ENCODE data around the gene SH3BP2.
"Not testable (repeated sequence)": the region's sequence is repeated elsewhere in the genome, so short reads cannot be mapped to it uniquely, and the experiment has no call there.

SH3BP2 gene

GRCh38 chr4:2762486-2763370, 30.2 kb upstream of the SH3BP2 start:
- not testable (repeated sequence) for DNase-seq (ENCODE audit: low read depth)

GRCh38 chr4:2763511-2763967, 29.3 kb upstream of the SH3BP2 start:
- DNase-seq (ENCODE audit: low read depth), result no peak

- no peak for DNase-seq (ENCODE audit: low read depth)
Observed at GRCh38 chr4:2765832-2766526, 26.9 kb upstream of the SH3BP2 start.

DNA sequence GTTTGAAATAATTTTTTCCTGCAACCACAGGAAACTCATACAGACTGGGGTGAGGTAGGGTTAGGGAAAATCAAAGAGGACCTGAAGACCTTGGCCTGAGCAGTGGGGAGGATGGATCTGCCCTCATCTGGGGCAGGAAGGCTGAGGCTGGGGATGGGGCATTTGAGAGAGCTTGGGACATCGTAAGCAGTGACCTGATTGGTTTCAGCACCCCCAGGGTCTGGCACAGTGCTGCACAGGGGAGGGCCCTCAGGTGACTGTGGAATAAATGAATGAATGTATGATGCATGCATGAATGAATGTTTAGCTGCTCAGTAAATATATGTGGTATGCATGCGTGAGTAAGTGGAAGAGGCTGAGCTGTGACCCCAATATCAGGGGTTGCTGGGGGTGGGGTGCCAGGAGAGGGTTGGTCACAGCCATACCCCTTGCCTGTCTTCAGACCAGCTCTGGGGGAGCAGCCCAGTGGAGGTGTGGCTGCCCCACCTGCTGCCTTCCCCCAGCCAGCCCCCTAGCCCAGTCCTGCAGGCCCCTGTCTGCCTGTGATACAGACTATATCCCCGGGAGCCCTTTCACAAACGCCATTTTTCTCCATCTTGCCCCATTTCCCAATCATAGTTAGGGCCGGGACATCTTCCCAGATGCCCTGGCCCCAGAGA, 25.7 kb upstream of the SH3BP2 start:
- DNase-seq (ENCODE audit: low read depth), result no peak

- DNase-seq (ENCODE audit: low read depth), result no peak
Observed at GRCh38 chr4:2767705-2768074, 25.2 kb upstream of the SH3BP2 start.

GRCh38 chr4:2768124-2768523, 24.8 kb upstream of the SH3BP2 start:
- no peak for DNase-seq (ENCODE audit: low read depth)

GRCh38 chr4:2768921-2769336, 24.0 kb upstream of the SH3BP2 start:
- no peak for DNase-seq (ENCODE audit: low read depth)

DNA sequence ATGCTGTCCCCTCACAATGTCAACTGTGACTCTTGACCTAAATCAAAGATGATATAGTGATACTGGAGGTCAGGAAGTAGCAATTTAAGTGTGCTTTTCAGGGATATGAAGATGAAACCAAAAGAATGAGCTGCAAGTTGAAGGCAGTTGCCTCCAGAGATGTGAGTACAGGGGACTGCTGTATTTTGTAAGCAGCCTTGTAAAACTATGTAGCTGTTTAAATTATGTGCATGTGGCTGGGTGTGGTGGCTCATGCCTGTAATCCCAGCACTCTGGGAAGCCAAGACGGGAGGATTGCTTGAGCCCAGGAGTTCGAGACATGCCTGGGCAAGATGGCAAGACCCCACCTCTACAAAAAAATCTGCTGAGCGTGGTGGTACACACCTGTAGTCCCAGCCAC, 21.6 kb upstream of the SH3BP2 start:
- no peak for DNase-seq (ENCODE audit: low read depth)

- not testable (repeated sequence) for DNase-seq (ENCODE audit: low read depth)
Observed at GRCh38 chr4:2780643-2781042, 12.2 kb upstream of the SH3BP2 start.

DNA sequence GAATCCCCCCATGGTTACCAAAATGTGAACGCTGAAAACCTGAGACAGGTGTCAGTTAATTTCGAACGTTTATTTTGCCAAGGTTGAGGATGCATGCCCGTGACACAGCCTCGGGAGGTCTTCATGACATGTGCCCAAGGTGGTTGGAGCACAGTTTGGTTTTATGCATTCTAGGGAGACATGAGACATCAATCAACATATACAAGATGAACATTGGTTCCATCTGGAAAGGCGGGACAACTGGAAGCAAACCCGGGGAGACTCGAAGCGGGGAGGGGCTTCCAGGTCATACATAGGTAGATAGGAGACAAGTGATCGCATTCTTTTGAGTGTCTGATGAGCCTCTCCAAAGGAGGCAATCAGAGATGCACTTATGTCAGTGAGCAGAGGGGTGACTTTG, 11.0 kb upstream of the SH3BP2 start:
- DNase-seq (ENCODE audit: low read depth), result no peak

DNA sequence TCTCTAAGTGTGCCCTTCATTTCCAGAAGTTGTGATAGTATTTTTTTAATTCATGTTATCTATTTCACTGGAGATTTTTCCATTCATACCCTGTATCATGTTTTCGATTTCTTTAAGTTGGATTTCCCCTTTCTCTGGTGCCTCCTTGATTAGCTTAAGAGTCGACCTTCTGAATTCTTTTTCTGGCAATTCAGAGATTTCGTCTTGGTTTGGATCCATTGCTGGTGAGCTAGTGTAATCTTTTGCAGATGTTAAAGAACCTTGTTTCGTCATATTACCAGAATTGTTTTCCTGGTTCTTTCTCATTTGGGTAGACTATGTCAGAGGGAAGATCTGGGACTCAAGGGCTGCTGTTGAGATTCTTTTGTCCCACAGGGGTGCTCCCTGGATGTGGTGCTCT, 9.1 kb upstream of the SH3BP2 start:
- no peak for DNase-seq (ENCODE audit: low read depth)

DNA sequence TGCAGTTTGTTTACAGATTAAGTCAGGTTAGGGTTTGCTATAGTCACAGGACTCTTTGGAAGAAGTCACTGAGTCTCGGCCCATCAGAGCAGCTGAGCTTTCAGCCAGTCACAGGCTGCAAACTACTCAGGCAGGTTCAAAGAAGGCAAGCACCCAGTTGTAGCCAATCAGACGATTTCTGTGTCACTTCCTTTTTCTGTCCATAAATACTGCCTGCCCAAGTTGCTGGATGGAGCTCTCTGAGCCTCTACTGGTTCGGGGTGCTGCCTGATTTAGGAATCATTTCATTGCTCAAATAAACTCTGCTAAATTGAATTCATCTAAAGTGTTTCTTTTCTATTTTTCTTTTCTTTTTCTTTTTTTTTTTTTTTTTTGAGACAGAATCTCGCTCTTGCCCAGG, 7.3 kb upstream of the SH3BP2 start:
- no peak for DNase-seq (ENCODE audit: low read depth)

- peak; percentile 69 for DNase-seq (ENCODE audit: low read depth)
Observed at GRCh38 chr4:2786152-2786671, 6.7 kb upstream of the SH3BP2 start.

- DNase-seq (ENCODE audit: low read depth), result no peak
Observed at GRCh38 chr4:2786794-2787229, 6.1 kb upstream of the SH3BP2 start.

- peak; percentile 55 for DNase-seq (ENCODE audit: low read depth)
Observed at GRCh38 chr4:2787230-2788100, 5.4 kb upstream of the SH3BP2 start.

GRCh38 chr4:2788101-2788500, 4.8 kb upstream of the SH3BP2 start:
- DNase-seq (ENCODE audit: low read depth), result no peak

DNA sequence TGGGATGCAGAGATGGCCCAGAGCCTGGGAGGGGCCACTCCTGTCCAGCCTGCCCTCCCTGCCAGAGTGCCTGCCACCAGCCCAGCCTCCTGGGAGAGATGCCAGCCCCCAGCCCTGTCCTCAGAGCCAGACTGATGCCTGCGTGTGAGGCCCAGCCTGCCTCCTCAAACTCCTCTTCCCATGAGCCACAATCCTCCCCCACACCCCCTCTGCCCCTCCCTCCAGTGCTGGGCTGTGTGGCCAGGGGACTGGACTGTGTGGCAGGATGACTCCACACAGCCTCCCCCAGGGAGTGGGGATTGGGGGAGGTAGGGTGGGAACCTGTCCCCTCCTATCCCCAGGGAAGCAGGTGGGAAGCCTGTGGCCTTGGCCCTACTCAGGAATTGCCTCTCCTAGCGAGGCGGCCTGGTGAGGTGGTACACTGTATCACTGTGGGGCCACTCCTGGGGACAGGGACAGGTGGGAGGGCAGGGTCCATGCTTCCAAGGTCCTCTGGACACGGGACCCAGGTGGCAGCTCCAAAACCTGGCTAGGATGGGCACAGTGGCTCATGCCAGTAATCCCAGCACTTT, 4.3 kb upstream of the SH3BP2 start:
- no peak for DNase-seq (ENCODE audit: low read depth)

GRCh38 chr4:2789351-2789750, 3.5 kb upstream of the SH3BP2 start:
- DNase-seq (ENCODE audit: low read depth), result no peak

GRCh38 chr4:2789793-2790582, 2.9 kb upstream of the SH3BP2 start:
- DNase-seq (ENCODE audit: low read depth), result no peak
